GM12878 (cell line): ENCODE data around the gene PGM5.
"Not testable (repeated sequence)": the region's sequence is repeated elsewhere in the genome, so short reads cannot be mapped to it uniquely, and the experiment has no call there.

Experiments
- EP300 ChIP-seq, 2 experiments: fragments of 150-350 bp in 1 of 2; IDR thresholded peaks; 2 replicates each; pipeline ENCODE4 v1.6.1; 2011 to 2012; ENCODE audit warnings: low read depth in 2 of 2, low read length in 2 of 2, borderline replicate concordance in 1 of 2, improper control_type of control experiment in 1 of 2, inconsistent platforms in 1 of 2; ENCODE audit not compliant: control insufficient read depth in 1 of 2
- RAD21 ChIP-seq: IDR thresholded peaks from 2 replicates; pipeline ENCODE4 v1.6.1; 2011; ENCODE audit warnings: mild to moderate bottlenecking, low read depth, low read length, moderate library complexity; ENCODE audit not compliant: insufficient read depth
- RAD51 ChIP-seq: fragments of 450-650 bp; IDR thresholded peaks from 2 replicates; pipeline ENCODE4 v1.6.1; 2016; ENCODE audit warnings: moderate library complexity, mild to moderate bottlenecking, inconsistent platforms
- TF ChIP-seq, protein P1 (sequence below): IDR thresholded peaks from 2 replicates; pipeline ENCODE4 v1.6.1; 2011; ENCODE audit warnings: low read depth, low read length, improper control_type of control experiment, borderline replicate concordance
- TF ChIP-seq, protein P2 (sequence below): fragments of 450-650 bp; conservative IDR thresholded peaks from 2 replicates; pipeline ENCODE4 v1.6.1; 2017; ENCODE audit warnings: mild to moderate bottlenecking, moderate library complexity
- TF ChIP-seq, protein P3 (sequence below), 3 experiments: IDR thresholded peaks in 2 of 3; conservative IDR thresholded peaks in 1 of 3; 2 replicates each; pipeline ENCODE4 v1.5.1; 2011; ENCODE audit warnings: low read depth in 3 of 3, low read length in 3 of 3, mild to moderate bottlenecking in 3 of 3, control low read depth in 2 of 3, moderate library complexity in 2 of 3, inconsistent platforms in 1 of 3, mixed read lengths in 1 of 3; ENCODE audit not compliant: control insufficient read depth in 2 of 3, insufficient read depth in 1 of 3; ENCODE audit errors: extremely low read depth in 1 of 3
- TF ChIP-seq, protein P4 (sequence below): fragments of 450-650 bp; IDR thresholded peaks from 2 replicates; pipeline ENCODE4 v1.6.1; 2017; ENCODE audit warnings: mild to moderate bottlenecking

DNA sequence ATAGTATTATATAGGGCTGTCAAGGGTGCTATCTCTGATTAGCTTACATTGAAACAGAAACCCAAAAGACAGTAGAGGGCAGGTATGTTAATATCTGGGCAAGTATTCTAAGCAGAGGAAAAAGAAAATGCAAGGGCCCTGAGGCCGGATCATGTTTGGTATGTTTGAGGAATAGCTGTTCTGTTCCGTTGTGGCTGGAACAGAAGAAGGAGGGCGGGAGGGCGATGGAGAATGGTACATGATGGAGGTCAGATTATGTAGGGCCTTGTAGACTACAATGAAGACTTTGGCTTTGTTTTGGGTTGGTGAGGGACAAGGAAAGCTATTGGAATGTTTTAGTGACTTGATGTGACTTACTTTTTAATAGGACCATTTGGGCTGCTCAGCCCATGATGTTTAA lies 19.4 kb downstream of the PGM5 start:
- not testable (repeated sequence) for TF ChIP-seq RAD51; RAD21; EP300 (IDR thresholded peaks at IDR 0.05; ENCODE audit: borderline replicate concordance in 1 of 2, control insufficient read depth in 1 of 2, low read depth in 2 of 2, low read length in 2 of 2)
- TF ChIP-seq, protein P1, sequence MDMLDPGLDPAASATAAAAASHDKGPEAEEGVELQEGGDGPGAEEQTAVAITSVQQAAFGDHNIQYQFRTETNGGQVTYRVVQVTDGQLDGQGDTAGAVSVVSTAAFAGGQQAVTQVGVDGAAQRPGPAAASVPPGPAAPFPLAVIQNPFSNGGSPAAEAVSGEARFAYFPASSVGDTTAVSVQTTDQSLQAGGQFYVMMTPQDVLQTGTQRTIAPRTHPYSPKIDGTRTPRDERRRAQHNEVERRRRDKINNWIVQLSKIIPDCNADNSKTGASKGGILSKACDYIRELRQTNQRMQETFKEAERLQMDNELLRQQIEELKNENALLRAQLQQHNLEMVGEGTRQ: not testable (repeated sequence)
- TF ChIP-seq, protein P2, sequence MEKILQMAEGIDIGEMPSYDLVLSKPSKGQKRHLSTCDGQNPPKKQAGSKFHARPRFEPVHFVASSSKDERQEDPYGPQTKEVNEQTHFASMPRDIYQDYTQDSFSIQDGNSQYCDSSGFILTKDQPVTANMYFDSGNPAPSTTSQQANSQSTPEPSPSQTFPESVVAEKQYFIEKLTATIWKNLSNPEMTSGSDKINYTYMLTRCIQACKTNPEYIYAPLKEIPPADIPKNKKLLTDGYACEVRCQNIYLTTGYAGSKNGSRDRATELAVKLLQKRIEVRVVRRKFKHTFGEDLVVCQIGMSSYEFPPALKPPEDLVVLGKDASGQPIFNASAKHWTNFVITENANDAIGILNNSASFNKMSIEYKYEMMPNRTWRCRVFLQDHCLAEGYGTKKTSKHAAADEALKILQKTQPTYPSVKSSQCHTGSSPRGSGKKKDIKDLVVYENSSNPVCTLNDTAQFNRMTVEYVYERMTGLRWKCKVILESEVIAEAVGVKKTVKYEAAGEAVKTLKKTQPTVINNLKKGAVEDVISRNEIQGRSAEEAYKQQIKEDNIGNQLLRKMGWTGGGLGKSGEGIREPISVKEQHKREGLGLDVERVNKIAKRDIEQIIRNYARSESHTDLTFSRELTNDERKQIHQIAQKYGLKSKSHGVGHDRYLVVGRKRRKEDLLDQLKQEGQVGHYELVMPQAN: not testable (repeated sequence)
- TF ChIP-seq, protein P3, sequence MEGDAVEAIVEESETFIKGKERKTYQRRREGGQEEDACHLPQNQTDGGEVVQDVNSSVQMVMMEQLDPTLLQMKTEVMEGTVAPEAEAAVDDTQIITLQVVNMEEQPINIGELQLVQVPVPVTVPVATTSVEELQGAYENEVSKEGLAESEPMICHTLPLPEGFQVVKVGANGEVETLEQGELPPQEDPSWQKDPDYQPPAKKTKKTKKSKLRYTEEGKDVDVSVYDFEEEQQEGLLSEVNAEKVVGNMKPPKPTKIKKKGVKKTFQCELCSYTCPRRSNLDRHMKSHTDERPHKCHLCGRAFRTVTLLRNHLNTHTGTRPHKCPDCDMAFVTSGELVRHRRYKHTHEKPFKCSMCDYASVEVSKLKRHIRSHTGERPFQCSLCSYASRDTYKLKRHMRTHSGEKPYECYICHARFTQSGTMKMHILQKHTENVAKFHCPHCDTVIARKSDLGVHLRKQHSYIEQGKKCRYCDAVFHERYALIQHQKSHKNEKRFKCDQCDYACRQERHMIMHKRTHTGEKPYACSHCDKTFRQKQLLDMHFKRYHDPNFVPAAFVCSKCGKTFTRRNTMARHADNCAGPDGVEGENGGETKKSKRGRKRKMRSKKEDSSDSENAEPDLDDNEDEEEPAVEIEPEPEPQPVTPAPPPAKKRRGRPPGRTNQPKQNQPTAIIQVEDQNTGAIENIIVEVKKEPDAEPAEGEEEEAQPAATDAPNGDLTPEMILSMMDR (IDR thresholded peaks at IDR 0.05 in 2 of 3, conservative IDR thresholded peaks at IDR 0.05 in 1 of 3; ENCODE audit: control insufficient read depth in 2 of 3, extremely low read depth in 1 of 3, insufficient read depth in 1 of 3, low read depth in 3 of 3, low read length in 3 of 3): not testable (repeated sequence)
- TF ChIP-seq, protein P4, sequence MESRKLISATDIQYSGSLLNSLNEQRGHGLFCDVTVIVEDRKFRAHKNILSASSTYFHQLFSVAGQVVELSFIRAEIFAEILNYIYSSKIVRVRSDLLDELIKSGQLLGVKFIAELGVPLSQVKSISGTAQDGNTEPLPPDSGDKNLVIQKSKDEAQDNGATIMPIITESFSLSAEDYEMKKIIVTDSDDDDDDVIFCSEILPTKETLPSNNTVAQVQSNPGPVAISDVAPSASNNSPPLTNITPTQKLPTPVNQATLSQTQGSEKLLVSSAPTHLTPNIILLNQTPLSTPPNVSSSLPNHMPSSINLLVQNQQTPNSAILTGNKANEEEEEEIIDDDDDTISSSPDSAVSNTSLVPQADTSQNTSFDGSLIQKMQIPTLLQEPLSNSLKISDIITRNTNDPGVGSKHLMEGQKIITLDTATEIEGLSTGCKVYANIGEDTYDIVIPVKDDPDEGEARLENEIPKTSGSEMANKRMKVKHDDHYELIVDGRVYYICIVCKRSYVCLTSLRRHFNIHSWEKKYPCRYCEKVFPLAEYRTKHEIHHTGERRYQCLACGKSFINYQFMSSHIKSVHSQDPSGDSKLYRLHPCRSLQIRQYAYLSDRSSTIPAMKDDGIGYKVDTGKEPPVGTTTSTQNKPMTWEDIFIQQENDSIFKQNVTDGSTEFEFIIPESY: not testable (repeated sequence)
